Nephron progenitor cell (in vitro differentiated cells): ENCODE results near the gene A2M.

Experiments used
- DNase-seq: peaks from one replicate; pipeline ENCODE4 v3.0.0; 2021
- H3K27ac Mint-ChIP-seq: 2 replicates; pipeline ENCODE4 v1.8.0; 2021; ENCODE audit warnings: mild to moderate bottlenecking, moderate library complexity, mixed read lengths
- H3K27me3 Mint-ChIP-seq: 2 replicates; pipeline ENCODE4 v1.8.0; 2021; ENCODE audit warnings: mild to moderate bottlenecking, low read depth, mixed read lengths; ENCODE audit not compliant: poor library complexity
- H3K36me3 Mint-ChIP-seq: 2 replicates; pipeline ENCODE4 v1.8.0; 2021; ENCODE audit warnings: low read depth, mixed read lengths
- H3K4me1 Mint-ChIP-seq: 2 replicates; pipeline ENCODE4 v1.8.0; 2021; ENCODE audit warnings: mixed read lengths
- H3K4me3 Mint-ChIP-seq: 2 replicates; pipeline ENCODE4 v1.8.0; 2021; ENCODE audit warnings: mild to moderate bottlenecking, moderate library complexity, mixed read lengths
- H3K9me3 Mint-ChIP-seq: 2 replicates; pipeline ENCODE4 v1.8.0; 2021; ENCODE audit warnings: mild to moderate bottlenecking, moderate library complexity, mixed read lengths
- CTCF ChIP-seq: fragments of 200-600 bp; sonication (generic); IDR thresholded peaks from 2 replicates; pipeline ENCODE4 v1.5.0; 2021; ENCODE audit warnings: antibody characterized with exemption

A2M gene

GRCh38 chr12:9084417-9084816 is 31.3 kb downstream of the A2M start:
- Mint-ChIP-seq H3K9me3 (peaks cover 38% of the 10 kb centered on the region), H3K36me3 (peaks cover 13% of the 10 kb centered on the region), H3K27me3 (peaks cover 7% of the 10 kb centered on the region), H3K27ac (no peak overlapping the region), H3K4me1 (no peaks in the 10 kb centered on the region), H3K4me3 (no peak overlapping the region)
- no peak for DNase-seq
- TF ChIP-seq CTCF = no peak

GRCh38 chr12:9083793-9084192 is 31.9 kb downstream of the A2M start:
- Mint-ChIP-seq H3K27me3 (peaks cover 7% of the 10 kb centered on the region), H3K9me3 (peaks cover 38% of the 10 kb centered on the region), H3K4me1 (no peaks in the 10 kb centered on the region), H3K27ac (no peak overlapping the region), H3K36me3 (peaks cover 13% of the 10 kb centered on the region), H3K4me3 (no peak overlapping the region)
- TF ChIP-seq CTCF = no peak
- no peak for DNase-seq

GRCh38 chr12:9081667-9082427 is 33.9 kb downstream of the A2M start:
- no peak overlapping the region for H3K27ac Mint-ChIP-seq
- H3K9me3 Mint-ChIP-seq = peaks cover 42% of the 10 kb centered on the region
- H3K4me3 Mint-ChIP-seq = no peak overlapping the region
- no peaks in the 10 kb centered on the region for H3K4me1 Mint-ChIP-seq
- no peak for DNase-seq
- TF ChIP-seq CTCF = no peak
- peaks cover 7% of the 10 kb centered on the region for H3K27me3 Mint-ChIP-seq
- peaks cover 16% of the 10 kb centered on the region for H3K36me3 Mint-ChIP-seq

- no peaks in the 10 kb centered on the region for H3K4me1 Mint-ChIP-seq
- peaks cover 39% of the 10 kb centered on the region for H3K9me3 Mint-ChIP-seq
- H3K27ac Mint-ChIP-seq = no peak overlapping the region
- peaks cover 16% of the 10 kb centered on the region for H3K36me3 Mint-ChIP-seq
- TF ChIP-seq CTCF = no peak
- DNase-seq = no peak
- no peak overlapping the region for H3K4me3 Mint-ChIP-seq
- no peaks in the 10 kb centered on the region for H3K27me3 Mint-ChIP-seq
Observed at GRCh38 chr12:9079883-9080675, 35.6 kb downstream of the A2M start.

- no peaks in the 10 kb centered on the region for H3K4me1 Mint-ChIP-seq
- peaks cover 16% of the 10 kb centered on the region for H3K36me3 Mint-ChIP-seq
- H3K9me3 Mint-ChIP-seq = peaks cover 29% of the 10 kb centered on the region
- no peak overlapping the region for H3K4me3 Mint-ChIP-seq
- H3K27me3 Mint-ChIP-seq = no peaks in the 10 kb centered on the region
- DNase-seq = no peak
- TF ChIP-seq CTCF = no peak
- no peak overlapping the region for H3K27ac Mint-ChIP-seq
Observed at GRCh38 chr12:9079082-9079481, 36.6 kb downstream of the A2M start.
